CD4-positive, alpha-beta T cell treated with Interleukin-1 beta for 1 hour (primary cell): ENCODE measurements around the gene WDPCP.
"Not testable (repeated sequence)": the region's sequence is repeated elsewhere in the genome, so short reads cannot be mapped to it uniquely, and the experiment has no call there.

ENCODE experiments used
- DNase-seq, 2 donors: peaks; one replicate each; pipeline ENCODE4 v3.0.0-alpha.2; 2020 to 2022

The WDPCP gene

DNA sequence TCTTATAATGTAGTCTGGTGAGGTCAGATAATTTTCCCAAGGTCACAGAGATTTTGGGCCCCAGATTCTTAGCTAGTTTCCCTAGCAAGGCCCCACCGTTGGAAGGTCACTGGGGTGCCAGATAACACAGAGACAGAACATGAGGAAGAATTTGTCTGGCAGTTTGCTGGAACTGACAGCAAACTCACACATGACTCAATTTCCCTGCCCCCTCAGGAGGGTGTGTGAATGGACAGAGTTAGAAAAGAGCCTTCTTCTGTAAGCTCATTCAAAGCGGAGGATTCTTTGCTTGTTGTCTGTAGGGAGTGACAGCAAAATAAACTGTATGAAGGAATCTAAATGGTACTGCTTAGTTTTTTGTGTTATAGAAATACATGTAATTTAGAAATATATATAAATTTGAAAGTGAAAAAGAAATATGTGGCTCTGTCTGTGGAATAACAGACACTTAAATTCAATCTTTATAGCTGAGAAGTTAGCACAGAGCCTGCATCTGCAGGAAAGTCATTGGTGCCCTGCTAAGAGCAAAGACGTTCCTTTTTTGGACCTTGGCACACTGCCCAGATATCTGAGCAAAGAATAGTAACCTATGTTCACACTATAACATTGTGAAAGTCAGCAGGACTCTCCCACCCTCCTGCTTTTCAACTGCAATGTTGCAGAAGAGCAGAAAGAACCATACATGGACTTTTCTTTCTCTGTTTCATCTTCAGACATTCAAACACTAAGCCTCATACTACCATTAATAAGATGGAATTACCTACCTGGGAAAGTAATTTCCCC lies 2.5 kb upstream of the WDPCP start:
- no peak for DNase-seq

DNA sequence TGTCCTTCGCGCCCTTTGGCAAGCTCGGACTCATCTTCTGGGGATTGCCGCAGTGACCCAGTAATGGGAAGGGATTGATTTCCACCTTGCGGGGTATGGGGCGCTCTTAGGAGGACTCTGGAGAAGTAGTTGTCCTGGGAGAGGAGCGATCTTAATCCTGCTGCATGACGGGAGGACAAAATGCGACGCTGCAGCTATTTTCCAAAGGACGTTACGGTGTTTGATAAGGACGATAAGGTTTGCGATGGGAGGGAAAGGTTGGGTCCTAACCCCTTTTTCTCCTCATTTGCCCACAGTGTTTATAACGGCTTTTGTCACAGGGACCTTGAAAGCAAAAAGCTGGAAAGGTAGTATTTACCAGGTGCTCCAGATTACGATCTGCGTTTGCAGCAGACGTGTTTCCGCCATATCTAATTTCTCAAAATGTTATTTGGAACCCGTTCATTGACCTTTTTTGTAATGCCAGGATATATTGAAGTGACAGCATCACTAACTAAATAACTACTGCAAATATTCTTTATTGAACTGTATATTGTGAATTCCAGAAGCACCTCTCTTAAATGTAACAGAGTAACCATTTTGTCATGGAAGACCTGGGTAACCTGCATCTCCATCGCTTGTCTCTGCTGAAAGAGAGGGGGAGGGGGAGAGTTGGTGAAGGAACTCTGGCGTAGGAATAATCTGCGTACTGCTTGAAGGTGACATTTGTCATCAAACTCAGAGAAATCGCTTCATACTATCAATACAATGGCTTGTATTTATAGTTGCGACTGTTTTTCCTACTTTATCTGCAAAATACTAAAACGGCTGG lies 1.1 kb upstream of the WDPCP start:
- peak in 1 of 2 donors; percentile 14 for DNase-seq

DNA sequence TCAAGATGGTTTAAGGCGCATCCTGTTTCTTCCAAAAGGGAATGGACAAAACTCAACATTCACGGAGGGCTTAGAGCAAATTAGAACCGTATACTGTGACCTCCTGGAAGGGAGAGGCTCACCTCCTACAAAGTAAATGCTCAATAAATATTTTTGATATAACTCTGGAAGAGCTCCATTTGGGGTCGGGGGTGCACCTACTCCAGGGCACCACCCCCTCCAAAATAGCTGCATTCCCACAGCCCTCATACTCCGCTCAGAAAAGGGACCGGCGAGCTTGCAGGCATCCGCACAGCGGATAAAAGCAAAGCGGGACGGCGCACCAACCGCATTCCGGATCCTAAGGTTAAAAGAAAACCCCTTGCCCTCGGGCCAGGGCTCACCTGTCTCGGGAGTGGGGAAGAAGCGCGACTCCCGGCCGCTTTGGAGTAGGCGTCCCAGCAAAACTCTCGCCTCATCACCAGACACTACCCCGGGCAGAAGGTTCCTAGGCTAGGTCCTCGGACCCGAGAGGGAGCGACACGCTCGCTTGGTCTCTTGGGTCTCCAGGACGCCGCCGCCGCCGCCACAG lies 378 bp downstream of the WDPCP start:
- DNase-seq, result no peak

DNA sequence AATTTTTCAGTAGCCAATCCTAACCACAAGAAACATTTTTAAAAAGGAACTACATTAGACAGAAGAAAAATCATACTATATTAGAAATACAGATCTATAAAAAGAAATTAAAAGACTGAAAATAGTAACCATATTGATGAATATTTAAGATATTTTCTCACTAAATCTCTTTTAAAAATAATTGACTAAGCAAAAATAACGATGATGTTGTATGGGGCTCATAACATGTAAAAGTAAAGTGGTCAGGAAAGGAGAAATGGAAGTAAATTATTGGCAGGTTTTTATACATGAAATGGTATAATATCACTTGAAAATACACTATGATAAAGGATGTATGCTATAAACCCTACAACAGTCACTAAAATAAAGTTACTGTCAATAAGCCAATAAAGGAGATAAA lies 5.4 kb downstream of the WDPCP start:
- DNase-seq, result no peak

DNA sequence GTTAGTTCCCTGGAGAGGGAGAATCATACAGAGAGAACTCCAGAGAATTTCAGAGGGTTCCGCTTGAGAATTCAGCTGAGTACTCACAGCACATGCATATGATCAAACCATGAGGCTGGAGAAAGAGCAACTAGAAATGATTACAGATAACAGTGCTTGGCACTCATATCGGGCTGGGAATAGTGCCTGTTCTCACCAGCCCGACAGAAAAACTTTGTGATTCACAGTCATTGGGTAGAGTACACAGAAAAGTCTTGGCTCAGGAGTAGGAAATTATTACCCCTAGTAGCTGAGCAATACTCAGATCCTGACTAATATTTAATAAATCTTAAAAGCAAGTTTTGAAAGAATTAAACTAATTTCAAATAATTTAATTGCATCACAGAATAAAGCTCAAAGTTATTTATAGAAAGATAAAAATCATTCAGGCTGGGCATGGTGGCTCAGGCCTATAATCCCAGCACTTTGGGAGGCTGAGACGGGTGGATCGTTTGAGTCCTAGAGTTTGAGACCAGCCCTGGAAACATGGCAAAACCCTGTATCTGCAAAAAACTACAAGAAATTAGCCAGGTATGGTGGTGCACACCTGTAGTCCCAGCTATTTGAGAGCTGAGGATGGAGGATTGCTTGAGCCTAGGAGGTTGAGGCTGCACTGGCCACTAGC lies 6.8 kb downstream of the WDPCP start:
- DNase-seq, result no peak

DNA sequence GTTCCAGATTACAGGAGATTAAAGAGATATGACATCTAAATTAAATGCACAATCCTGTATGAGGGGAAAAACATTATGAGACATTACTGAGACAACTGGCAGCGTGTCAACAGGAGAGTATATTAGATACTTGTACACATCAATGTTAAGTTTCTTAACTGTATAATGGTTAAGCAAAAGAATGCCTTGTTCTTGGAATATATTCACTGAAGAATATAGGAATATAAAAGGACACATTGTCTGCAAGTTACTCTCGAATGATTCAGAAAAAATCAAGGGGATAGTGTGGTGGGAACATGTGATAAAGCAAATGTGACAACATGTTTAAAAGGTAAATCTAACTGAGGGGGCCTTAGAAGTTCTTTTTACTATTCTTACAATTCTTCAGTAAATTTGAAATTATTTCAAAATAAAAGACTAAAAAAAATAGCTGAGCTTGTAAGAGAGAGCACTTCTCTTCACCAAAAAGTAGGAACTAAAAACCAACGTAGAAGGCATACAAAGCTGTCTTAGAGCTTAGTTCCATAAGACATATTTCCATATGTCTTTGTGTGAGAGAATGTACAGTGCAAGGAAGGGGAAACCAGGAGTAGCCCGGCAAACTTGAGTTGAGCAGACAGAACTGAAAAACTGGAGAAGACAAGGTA lies 7.5 kb downstream of the WDPCP start:
- DNase-seq, result no peak

DNA sequence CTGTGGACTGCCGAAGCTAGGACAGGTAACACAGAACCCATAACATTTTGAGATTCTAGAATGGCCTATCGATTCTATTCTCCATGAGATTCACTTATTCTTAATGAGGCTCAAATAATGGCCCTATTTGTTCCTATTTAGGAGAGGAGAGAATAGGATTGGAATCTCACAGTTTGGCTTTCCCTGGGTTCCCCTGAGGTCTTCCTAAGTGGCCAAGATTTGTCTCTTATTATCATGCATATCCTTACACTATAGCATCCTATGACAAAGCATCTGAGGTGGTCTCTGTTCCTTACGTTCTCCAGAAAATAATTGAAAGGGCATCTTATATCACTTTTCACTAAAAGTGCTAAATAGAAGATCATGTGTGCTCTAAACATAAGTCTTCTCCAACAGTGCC lies 9.5 kb downstream of the WDPCP start:
- no peak for DNase-seq

DNA sequence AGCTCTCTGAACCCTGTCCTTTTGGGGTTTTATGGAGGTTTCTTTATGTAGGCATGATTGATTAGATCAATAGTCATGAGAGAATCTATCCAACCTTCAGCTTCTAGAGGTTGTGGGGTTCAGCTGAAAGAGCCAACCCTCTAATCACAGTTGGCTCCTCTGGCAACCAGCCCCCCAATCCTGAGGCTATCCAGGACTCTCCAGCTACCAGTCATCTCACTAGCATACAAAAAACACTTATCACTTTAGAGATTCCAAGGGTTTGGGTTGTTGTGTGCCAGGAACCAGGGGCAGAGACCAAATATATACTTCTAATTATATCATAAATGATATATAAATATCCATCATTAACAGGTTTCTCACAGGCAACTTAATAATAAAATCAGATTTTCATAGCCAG lies 11.7 kb downstream of the WDPCP start:
- no peak for DNase-seq

DNA sequence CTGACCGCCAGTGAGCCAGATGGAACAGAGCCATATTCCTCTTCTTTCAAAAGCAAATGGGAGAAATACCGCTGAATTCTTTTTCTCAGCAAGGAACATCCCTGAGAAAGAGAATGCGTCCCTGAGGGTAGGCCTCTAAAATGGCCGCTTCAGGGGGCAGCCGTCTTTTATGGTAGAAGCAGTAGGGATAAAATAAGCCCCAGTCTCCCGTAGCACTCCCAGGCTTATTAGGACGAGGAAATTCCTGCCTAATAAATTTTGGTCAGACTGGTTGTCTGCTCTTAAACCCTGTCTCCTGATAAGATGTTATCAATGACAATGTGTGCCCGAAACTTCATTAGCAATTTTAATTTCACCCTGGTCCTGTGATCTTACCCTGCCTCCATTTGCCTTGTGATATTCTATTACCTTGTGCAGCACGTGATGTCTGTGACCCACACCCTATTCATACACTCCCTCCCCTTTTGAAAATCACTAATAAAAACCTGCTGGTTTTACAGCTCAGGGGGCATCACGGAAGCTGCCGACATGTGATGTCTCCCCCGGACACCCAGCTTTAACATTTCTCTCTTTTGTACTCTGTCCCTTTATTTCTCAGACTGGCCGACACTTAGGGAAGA lies 14.4 kb downstream of the WDPCP start:
- not testable (repeated sequence) for DNase-seq

DNA sequence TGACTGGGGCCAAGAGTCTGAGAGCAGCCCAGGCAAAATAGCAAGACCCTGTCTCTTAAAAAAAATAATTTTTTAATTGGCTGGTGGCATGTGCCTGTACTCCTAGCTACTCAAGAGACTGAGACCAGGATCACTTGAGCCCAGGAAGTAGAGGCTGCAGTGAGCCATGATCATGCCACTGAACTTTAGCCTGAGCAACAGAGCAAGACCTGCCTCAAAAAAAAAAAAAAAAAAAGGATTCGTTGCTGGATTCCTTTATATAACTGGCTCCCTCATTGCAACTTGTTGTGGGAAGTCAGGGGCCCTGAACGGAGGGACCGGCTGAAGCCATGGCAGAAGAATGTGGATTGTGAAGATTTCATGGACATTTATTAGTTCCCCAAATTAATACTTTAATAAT lies 15.3 kb downstream of the WDPCP start:
- not testable (repeated sequence) for DNase-seq

DNA sequence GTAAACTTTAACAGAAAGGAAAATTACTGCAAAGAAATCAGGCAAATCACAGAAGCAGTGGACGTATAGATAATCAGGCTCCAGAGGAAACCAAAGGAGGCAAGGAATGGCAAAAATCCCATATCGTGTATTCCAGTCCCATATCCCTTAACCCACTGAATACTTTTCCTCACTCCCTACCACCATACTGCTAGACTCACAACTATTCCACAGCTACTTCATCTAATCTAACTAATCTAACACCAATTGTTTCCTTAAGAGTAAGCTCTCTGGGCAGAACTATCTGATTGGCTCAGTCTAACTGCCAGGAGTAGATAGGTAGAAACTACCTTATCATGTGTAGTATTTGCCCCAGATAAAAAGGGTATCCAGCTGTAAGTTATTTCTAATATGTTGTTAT lies 16.3 kb downstream of the WDPCP start:
- DNase-seq, result no peak

DNA sequence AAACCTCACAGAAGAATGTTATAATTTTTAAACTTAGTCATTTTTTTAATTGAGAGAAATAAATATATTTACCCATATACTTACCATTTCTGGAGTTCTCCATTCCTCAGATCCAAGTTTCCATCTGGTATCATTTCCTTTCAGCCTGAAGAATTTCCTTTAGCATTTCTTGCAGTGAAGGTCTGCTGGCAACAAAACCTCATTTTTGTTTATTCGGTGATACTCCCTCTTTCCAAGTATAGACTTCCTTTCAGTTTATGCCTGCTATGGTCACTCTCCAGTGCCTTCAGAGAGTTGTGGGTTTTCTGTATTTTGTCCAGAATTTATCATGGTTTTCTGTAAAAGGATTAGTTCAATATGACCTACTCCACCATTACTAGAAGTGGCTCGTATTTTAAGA lies 17.0 kb downstream of the WDPCP start:
- DNase-seq, result no peak

DNA sequence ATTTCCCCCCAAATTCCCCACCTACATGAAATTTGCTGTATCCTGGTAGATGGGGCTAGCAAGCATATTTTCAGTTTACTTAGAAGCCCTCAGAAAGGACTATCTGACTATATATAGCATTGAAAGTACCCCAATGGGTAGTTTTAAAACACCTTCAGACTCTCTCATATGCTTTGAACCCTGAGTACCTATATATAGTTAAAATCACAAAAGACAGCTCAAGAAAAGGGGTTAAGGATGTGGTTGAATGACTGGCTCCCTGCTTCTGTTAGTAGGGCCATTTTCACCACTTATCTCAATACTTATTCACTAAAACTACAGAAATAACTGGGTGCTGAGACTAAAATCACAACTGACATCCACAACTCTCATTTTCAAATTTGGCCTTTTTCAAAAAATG lies 18.5 kb downstream of the WDPCP start:
- no peak for DNase-seq

DNA sequence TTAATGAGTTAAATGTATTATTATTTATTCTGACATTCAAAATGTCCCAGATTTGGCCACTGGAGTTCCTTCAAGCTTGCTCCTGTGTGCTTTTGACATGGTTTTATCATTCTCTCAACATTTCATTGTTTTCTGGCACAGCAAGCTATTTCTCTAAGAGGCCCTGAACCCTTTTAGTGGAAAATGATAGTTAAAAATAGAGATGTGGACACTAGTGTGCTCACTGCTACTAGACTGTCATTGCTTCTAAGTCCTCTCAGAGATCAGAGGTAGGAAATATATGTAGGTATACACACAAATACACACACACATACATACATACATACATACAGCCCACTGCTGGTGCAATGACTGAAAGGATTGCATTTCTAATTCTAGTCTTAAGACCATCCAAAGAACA lies 25.5 kb downstream of the WDPCP start:
- no peak for DNase-seq

DNA sequence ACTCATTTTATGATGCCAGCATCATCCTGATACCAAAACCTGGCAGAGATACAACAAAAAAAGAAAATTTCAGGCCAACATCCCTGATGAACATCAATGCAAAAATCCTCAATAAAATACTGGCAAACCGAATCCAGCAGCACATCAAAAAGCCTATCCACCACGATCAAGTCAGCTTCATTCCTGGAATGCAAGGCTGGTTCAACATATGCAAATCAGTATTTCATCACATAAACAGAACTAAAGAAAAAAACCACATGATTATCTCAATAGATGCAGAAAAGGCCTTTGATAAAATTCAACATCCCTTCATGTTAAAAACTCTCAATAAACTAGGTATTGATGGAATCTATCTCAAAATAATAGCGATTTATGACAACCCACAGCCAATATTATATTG lies 29.4 kb downstream of the WDPCP start:
- DNase-seq, result not testable (repeated sequence)

DNA sequence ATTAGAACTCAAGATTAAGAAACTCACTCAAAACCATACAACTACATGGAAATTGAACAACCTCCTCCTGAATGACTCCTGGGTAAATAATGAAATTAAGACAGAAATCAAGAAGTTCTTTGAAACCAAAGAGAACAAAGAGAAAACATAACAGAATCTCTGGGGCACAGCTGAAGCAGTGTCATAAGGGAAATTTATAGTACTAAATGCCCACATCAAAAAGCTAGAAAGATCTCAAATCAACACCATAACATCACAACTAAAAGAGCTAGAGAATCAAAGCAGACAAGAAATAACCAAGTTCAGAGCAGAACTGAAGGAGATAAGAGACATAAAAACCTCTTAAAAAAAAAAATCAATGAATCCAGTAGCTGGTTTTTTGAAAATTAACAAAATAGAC lies 30.5 kb downstream of the WDPCP start:
- DNase-seq, result not testable (repeated sequence)

DNA sequence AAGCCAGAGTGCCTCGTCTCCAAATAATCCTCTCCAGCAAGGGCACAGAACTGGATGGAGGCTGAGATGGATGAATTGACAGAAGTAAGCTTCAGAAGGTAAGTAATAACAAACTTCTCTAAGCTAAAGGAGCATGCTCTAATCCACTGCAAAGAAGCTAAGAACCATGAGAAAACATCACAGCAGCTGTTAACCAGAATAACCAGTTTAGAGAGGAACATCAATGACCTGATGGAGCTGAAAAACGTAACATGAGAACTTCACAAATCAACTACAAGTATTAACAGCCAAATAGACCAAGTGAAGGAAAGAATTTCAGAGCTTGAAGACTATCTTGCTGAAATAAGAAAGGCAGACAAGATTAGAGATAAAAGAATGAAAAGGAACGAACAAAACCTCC lies 32.3 kb downstream of the WDPCP start:
- no peak for DNase-seq

DNA sequence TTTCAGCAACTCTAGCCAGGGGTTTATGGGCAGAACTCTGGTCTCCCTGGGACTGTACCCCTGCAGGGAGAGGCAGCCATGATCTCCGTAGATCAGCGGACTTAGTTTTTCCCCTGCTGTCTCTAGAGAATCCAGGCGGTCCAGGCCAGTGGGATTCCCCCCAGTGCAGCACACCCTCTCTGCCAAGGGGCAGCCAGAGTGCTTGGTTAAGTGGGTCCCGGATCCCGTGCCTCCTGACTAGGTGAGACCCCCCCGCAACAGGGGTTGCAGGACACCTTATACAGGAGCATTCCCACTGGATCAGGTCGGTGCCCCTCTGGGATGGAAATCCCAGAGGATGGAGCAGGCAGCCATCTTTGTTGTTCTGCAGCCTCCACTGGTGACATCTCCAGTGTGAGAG lies 33.0 kb downstream of the WDPCP start:
- no peak for DNase-seq

DNA sequence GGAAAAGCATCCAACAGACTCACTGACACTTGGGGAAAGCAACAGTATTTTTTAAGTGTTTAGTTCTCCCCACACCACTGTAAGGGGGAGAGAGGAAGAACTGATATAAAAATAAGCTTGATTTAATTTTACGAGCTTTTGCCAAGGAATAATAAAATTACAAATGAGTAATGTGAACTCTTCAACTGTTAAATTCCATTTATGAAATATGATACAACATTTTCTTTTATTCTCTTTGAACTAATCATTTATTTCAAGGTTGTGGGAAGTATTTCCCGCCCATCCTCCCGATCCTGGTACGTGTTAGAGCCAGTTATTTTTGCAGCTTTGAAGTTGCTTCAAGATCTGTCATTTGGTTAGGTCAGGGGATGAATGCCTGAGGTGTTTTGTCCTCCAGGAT lies 35.2 kb downstream of the WDPCP start:
- no peak for DNase-seq

DNA sequence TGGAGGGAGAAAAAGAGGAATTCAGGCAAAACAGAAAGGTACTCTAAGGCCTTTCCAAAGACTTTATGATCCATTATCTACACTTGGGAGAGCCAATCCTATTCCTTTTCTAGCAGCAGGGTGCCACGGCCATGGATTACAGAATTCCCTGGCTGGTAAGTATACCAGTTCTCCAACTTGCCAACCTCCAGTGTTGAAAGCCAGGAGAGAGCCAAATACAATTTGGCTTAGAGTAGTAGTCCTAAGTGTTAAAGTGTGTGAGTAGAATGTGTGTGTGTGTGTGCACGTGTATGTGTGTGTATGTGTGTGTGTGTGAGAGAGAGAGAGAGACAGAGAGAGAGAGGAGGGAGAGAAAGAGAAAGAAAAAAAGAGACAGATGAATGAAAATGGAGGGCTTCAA lies 43.3 kb downstream of the WDPCP start:
- DNase-seq, result no peak

DNA sequence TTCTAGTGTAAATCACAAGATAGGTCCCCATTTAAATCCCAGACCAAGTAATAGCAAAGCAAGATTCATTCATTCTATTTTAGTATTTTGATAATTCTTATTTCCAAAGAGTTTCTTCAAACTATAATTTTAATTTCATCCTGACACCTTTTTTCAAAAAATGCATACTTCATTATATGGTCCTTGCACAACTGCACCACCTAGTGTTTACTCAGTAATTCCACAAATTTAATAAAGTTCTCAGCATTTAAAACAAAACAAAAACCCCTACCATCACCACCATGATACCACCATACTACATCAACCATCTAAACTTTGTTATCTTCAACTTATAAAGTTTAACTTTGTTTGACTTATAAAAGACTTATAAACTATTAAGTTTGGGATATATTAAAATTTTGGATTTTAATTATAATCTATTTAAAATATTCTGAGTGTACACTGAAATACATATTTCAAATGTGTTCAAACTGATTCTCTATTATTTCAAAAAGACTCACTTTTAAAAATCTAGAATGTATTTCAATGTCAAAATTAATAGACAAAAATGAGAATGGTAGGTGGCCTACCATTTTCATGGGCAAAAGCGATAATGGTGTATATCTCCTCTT lies 44.2 kb downstream of the WDPCP start:
- no peak for DNase-seq
